CD4-positive, alpha-beta T cell treated with Interleukin-4 for 4 hours (primary cell): ENCODE results near the gene CRMP1.
"Not testable (repeated sequence)": the region's sequence is repeated elsewhere in the genome, so short reads cannot be mapped to it uniquely, and the experiment has no call there.

Source experiments
- DNase-seq: peaks from one replicate; pipeline ENCODE4 v3.0.0-alpha.2; 2020

The CRMP1 gene

GRCh38 chr4:5887361-5888221 lies 5.3 kb downstream of the CRMP1 start:
- DNase-seq, result no peak

GRCh38 chr4:5887011-5887360 lies 5.9 kb downstream of the CRMP1 start:
- DNase-seq, result no peak

GRCh38 chr4:5885733-5886132 lies 7.2 kb downstream of the CRMP1 start:
- DNase-seq, result no peak

GRCh38 chr4:5884796-5885195 lies 8.1 kb downstream of the CRMP1 start:
- no peak for DNase-seq

- no peak for DNase-seq
Measured at GRCh38 chr4:5883916-5884315, 9.0 kb downstream of the CRMP1 start.

GRCh38 chr4:5882947-5883346 lies 9.9 kb downstream of the CRMP1 start:
- no peak for DNase-seq

GRCh38 chr4:5881340-5881739 lies 11.5 kb downstream of the CRMP1 start:
- DNase-seq, result no peak

- no peak for DNase-seq
Measured at GRCh38 chr4:5878359-5878758, 14.5 kb downstream of the CRMP1 start.

GRCh38 chr4:5877392-5877791 lies 15.5 kb downstream of the CRMP1 start:
- DNase-seq, result no peak

GRCh38 chr4:5874811-5875449 lies 18.0 kb downstream of the CRMP1 start:
- DNase-seq, result no peak

GRCh38 chr4:5870701-5871100 lies 22.2 kb downstream of the CRMP1 start:
- no peak for DNase-seq

GRCh38 chr4:5869966-5870619 lies 22.8 kb downstream of the CRMP1 start:
- DNase-seq, result no peak

- DNase-seq, result no peak
Measured at GRCh38 chr4:5867866-5868265, 25.0 kb downstream of the CRMP1 start.

- DNase-seq, result no peak
Measured at GRCh38 chr4:5866841-5867813, 25.8 kb downstream of the CRMP1 start.

- no peak for DNase-seq
Measured at GRCh38 chr4:5865896-5866599, 26.8 kb downstream of the CRMP1 start.

- no peak for DNase-seq
Measured at GRCh38 chr4:5863461-5864113, 29.3 kb downstream of the CRMP1 start.

- DNase-seq, result no peak
Measured at GRCh38 chr4:5858020-5858769, 34.7 kb downstream of the CRMP1 start.

- DNase-seq, result no peak
Measured at GRCh38 chr4:5857199-5857598, 35.7 kb downstream of the CRMP1 start.

GRCh38 chr4:5856362-5856761 lies 36.5 kb downstream of the CRMP1 start:
- not testable (repeated sequence) for DNase-seq

GRCh38 chr4:5854929-5855328 lies 38.0 kb downstream of the CRMP1 start:
- DNase-seq, result no peak
